PC-3 (cell line): Measurements from ENCODE around the gene ORM2. TPM values are rescaled to one million over a fixed set of nuclear protein-coding genes. Genes with fewer than 3 reads are reported as not detected.

ENCODE experiments used
- ATAC-seq: fragments of 200-7000 bp; cut with Tn5 transposase; 2 replicates; pipeline ENCODE4 v1.9.1; 2020; ENCODE audit warnings: mild to moderate bottlenecking, moderate library complexity
- BruUV-seq: library from RNA; stranded (reverse); fragments of 400-500 nt; replicated peaks from 2 replicates; lab custom pipeline; 2021; lab: Mats Ljungman, UMichigan
- CTCF ChIA-PET: fragments of 300-600 bp; sonication (Branson Sonifier 250); formaldehyde crosslinking; loops from one replicate; lab custom pipeline; 2022; ENCODE audit warnings: antibody characterized with exemption; lab: Charles Lee
- POLR2A ChIA-PET: fragments of 300-600 bp; sonication (Branson Sonifier 250); formaldehyde crosslinking; loops from one replicate; lab custom pipeline; 2022; ENCODE audit warnings: antibody characterized with exemption; ENCODE audit not compliant: unreplicated experiment; lab: Charles Lee
- DNase-seq: peaks from one replicate; pipeline ENCODE4 v3.0.0-alpha.2; 2015
- H2AFZ ChIP-seq: fragments of 300-600 bp; sonication (generic); 2 replicates; pipeline ENCODE4 v1.6.0; 2016; ENCODE audit warnings: antibody characterized with exemption, low read length
- H3F3A ChIP-seq: fragments of 300-600 bp; sonication (generic); one replicate; pipeline ENCODE4 v1.6.0; 2017; ENCODE audit warnings: antibody characterized with exemption, low read length, control low read depth, mild to moderate bottlenecking; ENCODE audit not compliant: unreplicated experiment
- H3K27ac ChIP-seq: fragments of 300-600 bp; sonication (generic); 2 replicates; pipeline ENCODE4 v1.5.1; 2016; ENCODE audit warnings: mild to moderate bottlenecking, low read length
- H3K27me3 ChIP-seq: fragments of 300-600 bp; sonication (generic); 2 replicates; pipeline ENCODE4 v1.6.1; 2016; ENCODE audit warnings: low read length, mixed read lengths
- H3K36me3 ChIP-seq: fragments of 300-600 bp; sonication (generic); 2 replicates; pipeline ENCODE4 v1.6.1; 2016; ENCODE audit warnings: low read depth, mixed run types, low read length, mixed read lengths
- H3K4me1 ChIP-seq: fragments of 300-600 bp; sonication (generic); 2 replicates; pipeline ENCODE4 v1.5.1; 2016; ENCODE audit warnings: low read length; ENCODE audit not compliant: insufficient read depth
- H3K4me2 ChIP-seq: fragments of 300-600 bp; sonication (generic); 2 replicates; pipeline ENCODE4 v1.6.0; 2016; ENCODE audit warnings: low read length
- H3K4me3 ChIP-seq: fragments of 300-600 bp; sonication (generic); 2 replicates; pipeline ENCODE4 v1.5.1; 2016; ENCODE audit warnings: mild to moderate bottlenecking, low read length, mixed read lengths
- H3K79me2 ChIP-seq: fragments of 300-600 bp; sonication (generic); 2 replicates; pipeline ENCODE4 v1.6.1; 2017; ENCODE audit warnings: low read length, mixed read lengths
- H3K9ac ChIP-seq: fragments of 300-600 bp; sonication (generic); 2 replicates; pipeline ENCODE4 v1.6.0; 2016; ENCODE audit warnings: mild to moderate bottlenecking, low read length
- H3K9me2 ChIP-seq: fragments of 300-600 bp; sonication (generic); replicated peaks from 2 replicates; pipeline ENCODE4 v1.6.1; 2016; ENCODE audit warnings: mixed run types, low read length, mixed read lengths
- H3K9me3 ChIP-seq: fragments of 300-600 bp; sonication (generic); 2 replicates; pipeline ENCODE4 v1.6.1; 2016; ENCODE audit warnings: low read length, mixed read lengths
- H4K20me1 ChIP-seq: fragments of 300-600 bp; sonication (generic); 2 replicates; pipeline ENCODE4 v1.6.1; 2016; ENCODE audit warnings: low read length, mixed read lengths
- CTCF ChIP-seq: fragments of 300-600 bp; sonication (generic); conservative IDR thresholded peaks from 2 replicates; pipeline ENCODE4 v1.5.1; 2017; ENCODE audit warnings: antibody characterized with exemption, low read depth, mild to moderate bottlenecking, low read length
- EZH2 ChIP-seq: fragments of 300-600 bp; sonication (generic); IDR thresholded peaks from one replicate; pipeline ENCODE4 v1.6.1; 2017; ENCODE audit warnings: antibody characterized with exemption, mild to moderate bottlenecking, low read length; ENCODE audit not compliant: unreplicated experiment
- EZH2phosphoT487 ChIP-seq: fragments of 300-600 bp; sonication (generic); IDR thresholded peaks from 2 replicates; pipeline ENCODE4 v1.6.1; 2018; ENCODE audit warnings: mild to moderate bottlenecking, antibody characterized with exemption, low read length, borderline replicate concordance
- intact Hi-C: fragments of 100-400 bp; cut with micrococcal nuclease; formaldehyde crosslinking; loops from 2 replicates; pipeline ENCODE4 v1.9.0; 2023
- total RNA-seq: library from RNA; depleted of rRNA; stranded (reverse); fragments of >200 nt; gene quantifications from 2 replicates; pipeline ENCODE4 v1.2.3, GENCODE V29; 2014

Gene ORM2
- total RNA-seq, 1 experiment from 2014 or later = not detected

GRCh38 chr9:114349713-114350480, 20.2 kb downstream of the ORM2 start:
- no peak overlapping the region for H2AFZ ChIP-seq
- H3K27ac ChIP-seq = peak overlapping the region; percentile 29; the same call in 1 of the 2 replicates
- H3K36me3 ChIP-seq = no peaks in the 10 kb centered on the region; the same call in 1 of the 2 replicates
- no peak for ATAC-seq
- DNase-seq = no peak
- TF ChIP-seq CTCF (no peak), EZH2phosphoT487 (no peak), EZH2 (no peak)
- H4K20me1 ChIP-seq = no peaks in the 10 kb centered on the region
- no peaks in the 10 kb centered on the region for H3F3A ChIP-seq
- H3K9me2 ChIP-seq = no peaks in the 10 kb centered on the region
- peaks cover 12% of the 10 kb centered on the region for H3K4me1 ChIP-seq
- intact Hi-C loops = no loop called here
- H3K9ac ChIP-seq = no peak overlapping the region
- CTCF ChIA-PET = no interaction called here
- H3K4me3 ChIP-seq = no peak overlapping the region
- no peaks in the 10 kb centered on the region for H3K9me3 ChIP-seq
- H3K4me2 ChIP-seq = no peak overlapping the region
- no peaks in the 10 kb centered on the region for H3K79me2 ChIP-seq
- POLR2A ChIA-PET = no interaction called here
- BruUV-seq = no TSS peak
- no peaks in the 10 kb centered on the region for H3K27me3 ChIP-seq

- intact Hi-C loops = no loop called here
- Histone ChIP-seq H3K4me3 (no peak overlapping the region), H3K27ac (no peak overlapping the region), H4K20me1 (no peaks in the 10 kb centered on the region), H2AFZ (no peak overlapping the region), H3F3A (no peaks in the 10 kb centered on the region), H3K4me2 (no peak overlapping the region), H3K9ac (no peak overlapping the region), H3K27me3 (no peaks in the 10 kb centered on the region), H3K9me3 (no peaks in the 10 kb centered on the region), H3K4me1 (peaks cover 12% of the 10 kb centered on the region), H3K9me2 (no peaks in the 10 kb centered on the region), H3K79me2 (no peaks in the 10 kb centered on the region), H3K36me3 (no peaks in the 10 kb centered on the region; the same call in 1 of the 2 replicates)
- TF ChIP-seq EZH2phosphoT487 = no peak
- TF ChIP-seq CTCF = no peak
- no peak for TF ChIP-seq EZH2
- BruUV-seq = no TSS peak
- ATAC-seq (no peak), DNase-seq (no peak)
- ChIA-PET POLR2A (no interaction called here), CTCF (no interaction called here)
Observed at GRCh38 chr9:114350636-114351401, 21.1 kb downstream of the ORM2 start.
